Activated naive CD4-positive, alpha-beta T cell treated with anti-CD3 and anti-CD28 coated beads, Interleukin-2, amount 50 U/mL, for 24 hours (primary cell): Measurements from ENCODE around the gene KRT9.
A peak's percentile ranks its signal among the peaks of the same experiment; 100 is the strongest.
"Not testable (repeated sequence)": the region's sequence is repeated elsewhere in the genome, so short reads cannot be mapped to it uniquely, and the experiment has no call there.

Source experiments
- H3K27ac Mint-ChIP-seq: one replicate; pipeline ENCODE4 v1.8.0; 2021; ENCODE audit warnings: mild to moderate bottlenecking, mixed read lengths
- H3K27me3 Mint-ChIP-seq: one replicate; pipeline ENCODE4 v1.8.0; 2021; ENCODE audit warnings: mixed read lengths
- H3K36me3 Mint-ChIP-seq: one replicate; pipeline ENCODE4 v1.8.0; 2021; ENCODE audit warnings: mixed read lengths
- H3K4me1 Mint-ChIP-seq: one replicate; pipeline ENCODE4 v1.8.0; 2021; ENCODE audit warnings: mixed read lengths
- H3K4me3 Mint-ChIP-seq: one replicate; pipeline ENCODE4 v1.8.0; 2021; ENCODE audit warnings: mild to moderate bottlenecking, mixed read lengths
- H3K9me3 Mint-ChIP-seq: one replicate; pipeline ENCODE4 v1.8.0; 2021; ENCODE audit warnings: mixed read lengths

KRT9 gene

DNA sequence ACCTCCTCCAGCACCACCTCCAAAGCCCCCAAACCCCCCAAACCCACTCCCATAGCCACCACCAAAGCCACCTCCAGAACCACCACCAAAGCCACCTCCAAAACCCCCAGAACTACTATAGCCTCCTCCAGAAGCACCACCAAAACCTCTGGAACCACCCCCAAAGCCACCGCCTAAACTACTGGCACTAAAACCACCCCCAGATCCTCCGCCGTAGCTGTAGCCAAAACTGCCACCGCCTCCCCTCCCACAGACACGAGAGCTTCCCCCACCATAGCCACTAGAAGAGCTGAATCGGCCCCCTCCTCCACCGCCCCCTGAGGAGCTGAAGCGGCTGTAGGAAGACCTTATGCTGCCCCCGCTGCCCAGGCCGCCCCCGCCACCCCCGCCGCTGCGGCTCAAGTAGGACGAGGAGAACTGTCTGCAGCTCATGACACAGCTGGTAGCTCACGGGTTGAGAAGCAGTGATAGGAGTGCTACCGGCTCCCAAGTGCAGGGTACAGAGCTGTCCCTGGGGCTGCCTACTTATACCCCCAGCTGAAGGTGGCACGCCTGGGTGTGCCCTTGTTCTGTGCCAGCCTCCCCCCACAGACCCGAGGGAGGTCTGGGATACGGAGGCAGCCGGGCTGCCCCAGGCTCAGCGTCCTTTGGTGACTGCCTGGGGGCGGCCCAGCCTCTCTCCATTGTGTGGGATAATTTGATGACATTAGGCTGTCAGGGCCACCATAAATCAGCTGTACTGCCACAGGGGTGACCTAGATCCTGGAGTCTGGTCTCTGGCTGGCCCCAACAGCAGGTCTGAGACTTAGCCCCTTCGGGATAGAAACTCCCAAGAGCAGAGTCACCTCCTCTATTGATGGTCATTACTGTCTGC is at the start of gene KRT9:
Gene KRT9, minus strand, starts transcription at position 499 of the 874 bp plus-strand sequence. Its CDS starts 67 bp downstream, at position 432.
- peaks cover 7% of the 10 kb centered on the region for H3K27me3 Mint-ChIP-seq

DNA sequence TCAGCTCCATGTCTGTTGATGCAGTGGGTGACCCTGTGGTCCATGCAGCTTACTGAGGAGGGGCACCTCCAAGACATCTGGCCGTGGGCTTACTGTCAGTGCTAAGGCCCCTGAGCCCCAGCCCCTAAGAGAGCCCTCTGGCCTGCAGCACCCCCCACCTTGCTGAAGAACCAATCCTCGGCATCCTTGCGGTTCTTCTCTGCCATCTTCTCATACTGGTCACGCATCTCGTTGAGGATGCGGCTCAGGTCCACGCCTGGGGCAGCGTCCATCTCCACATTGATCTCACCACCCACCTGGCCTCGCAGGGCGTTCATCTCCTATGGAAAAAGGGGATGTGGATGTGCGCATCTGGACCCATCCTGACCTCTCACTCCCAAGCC is 49.6 kb upstream of the KRT9 start:
- H3K27me3 Mint-ChIP-seq, H3K36me3 Mint-ChIP-seq, H3K4me1 Mint-ChIP-seq, H3K4me3 Mint-ChIP-seq, H3K9me3 Mint-ChIP-seq, H3K27ac Mint-ChIP-seq: not testable (repeated sequence)

More for the DNA sequence above, at the start of gene KRT9:
- Mint-ChIP-seq H3K27ac (no peak within 1 kb of the TSS), H3K4me1 (peaks cover 9% of the 10 kb centered on the region), H3K4me3 (no peak within 1 kb of the TSS), H3K36me3 (no peaks in the 10 kb centered on the region), H3K9me3 (no peaks in the 10 kb centered on the region)

GRCh38 chr17:41620583-41621434 is 49.0 kb upstream of the KRT9 start:
- Mint-ChIP-seq H3K36me3 (no peaks in the 10 kb centered on the region), H3K27me3 (no peaks in the 10 kb centered on the region), H3K4me3 (no peak overlapping the region), H3K4me1 (no peaks in the 10 kb centered on the region), H3K27ac (peak overlapping the region; percentile 41), H3K9me3 (no peaks in the 10 kb centered on the region)

DNA sequence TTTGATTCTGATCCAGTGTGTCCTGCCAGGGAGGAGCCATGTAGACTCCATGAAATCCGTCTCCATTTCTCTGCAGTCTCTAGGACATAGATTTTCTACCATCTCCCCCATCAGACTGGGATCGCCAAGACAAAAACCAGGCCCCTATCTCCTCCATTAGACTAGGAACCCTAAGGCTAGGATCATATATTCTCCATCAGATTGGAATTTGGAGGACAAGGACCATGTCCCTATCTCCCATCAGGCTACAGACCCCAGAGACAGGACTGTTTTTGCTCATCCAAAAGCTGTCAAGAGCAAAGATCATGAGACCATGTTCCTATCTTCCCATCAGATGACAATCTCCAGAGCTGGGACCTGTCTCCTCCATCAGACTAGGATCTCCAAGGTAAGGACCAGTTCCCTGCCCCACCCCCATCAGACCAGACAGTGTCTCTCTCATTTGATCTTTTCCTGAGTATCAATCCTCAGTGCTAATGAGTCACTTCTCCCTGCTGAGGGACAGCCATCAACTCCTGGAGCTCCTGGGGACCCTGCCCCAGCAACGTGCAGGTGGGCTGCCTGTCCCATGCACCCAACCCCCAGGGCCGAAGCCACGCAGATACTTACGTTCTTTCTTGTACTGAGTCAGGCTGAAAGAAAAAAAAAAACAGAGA is 48.2 kb upstream of the KRT9 start:
- H3K27me3 Mint-ChIP-seq, H3K4me3 Mint-ChIP-seq, H3K4me1 Mint-ChIP-seq, H3K9me3 Mint-ChIP-seq, H3K36me3 Mint-ChIP-seq: not testable (repeated sequence)
- peak overlapping the region; percentile 23 for H3K27ac Mint-ChIP-seq

DNA sequence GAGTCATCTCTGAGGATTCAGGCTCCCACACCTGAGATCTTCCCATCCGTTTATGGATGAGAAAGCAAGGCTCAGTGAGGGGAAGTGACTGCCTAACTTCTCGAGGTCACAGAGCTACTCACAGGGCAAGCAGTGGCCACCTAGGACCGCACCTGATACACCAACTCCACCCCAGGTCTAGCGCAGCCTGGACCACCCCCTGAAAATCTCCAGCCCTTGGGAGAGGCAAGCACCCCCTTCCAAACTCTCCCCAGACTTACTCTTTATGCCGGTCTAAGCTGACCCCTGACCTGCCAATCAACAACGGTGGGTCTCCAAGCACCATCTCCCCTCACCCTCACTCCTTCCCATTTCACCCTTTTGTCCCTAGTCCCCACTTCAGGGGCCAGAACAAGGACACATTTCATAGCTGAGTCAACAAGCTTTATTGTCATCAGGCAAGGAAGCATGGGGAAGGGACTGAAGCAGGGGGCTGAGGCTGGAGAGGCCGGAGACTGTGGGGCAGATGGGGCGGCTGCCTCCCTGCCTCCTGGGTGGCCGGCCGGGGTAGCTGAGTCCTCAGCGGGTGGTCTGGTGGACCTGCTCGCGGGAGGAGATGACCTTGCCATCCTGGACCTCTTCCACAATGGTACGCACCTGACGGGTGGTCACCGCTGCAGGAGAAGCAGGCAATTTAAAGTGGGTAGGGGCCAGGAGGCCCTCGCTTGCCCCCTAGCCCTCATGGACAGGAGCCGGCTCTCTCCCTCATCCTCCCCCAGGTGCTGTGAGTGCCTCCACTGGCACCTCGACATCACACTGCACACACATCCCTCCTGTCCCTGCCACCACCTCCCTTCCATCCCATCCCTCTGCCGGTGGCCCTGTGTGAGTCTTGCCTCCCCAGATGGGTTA is 47.4 kb upstream of the KRT9 start:
- H3K27ac Mint-ChIP-seq = peak overlapping the region; percentile 23
- H3K36me3 Mint-ChIP-seq = no peaks in the 10 kb centered on the region
- no peaks in the 10 kb centered on the region for H3K27me3 Mint-ChIP-seq
- H3K9me3 Mint-ChIP-seq = no peaks in the 10 kb centered on the region
- no peak overlapping the region for H3K4me3 Mint-ChIP-seq
- H3K4me1 Mint-ChIP-seq = no peaks in the 10 kb centered on the region

DNA sequence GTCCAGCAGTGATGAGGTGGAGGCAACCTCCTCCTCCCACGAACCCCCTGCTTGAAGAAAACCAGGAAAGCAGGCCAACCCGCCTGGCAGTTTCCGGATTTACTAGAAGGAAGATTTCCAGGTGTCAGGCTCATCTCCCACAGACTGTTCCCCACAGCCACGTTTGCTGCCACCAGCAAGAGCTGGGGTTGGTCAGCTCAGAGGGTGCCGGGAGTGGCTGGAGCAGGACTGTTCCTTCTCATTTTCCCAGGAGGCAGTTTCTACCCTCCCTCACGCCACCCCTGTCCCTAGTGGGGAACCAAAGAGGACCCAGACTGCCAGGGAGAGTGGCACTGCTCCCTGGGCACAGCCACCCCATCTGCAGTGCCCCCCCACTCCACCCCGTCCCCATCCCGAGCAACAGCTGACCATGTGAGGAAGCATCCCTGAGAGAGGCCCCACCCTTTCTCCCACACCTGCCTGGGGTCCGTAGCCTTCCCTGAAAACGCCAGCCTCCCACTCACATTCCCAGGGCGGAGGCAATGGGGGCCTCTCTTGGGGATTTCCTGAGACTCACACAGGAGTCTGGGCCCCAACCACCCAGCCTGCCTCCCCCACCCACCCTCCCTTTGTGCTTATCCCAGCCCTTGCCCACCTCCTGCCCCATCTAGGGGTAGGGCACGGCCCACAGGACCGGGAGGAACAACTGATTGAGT is 46.6 kb upstream of the KRT9 start:
- Mint-ChIP-seq H3K27ac (no peak overlapping the region), H3K4me3 (no peak overlapping the region), H3K27me3 (no peaks in the 10 kb centered on the region), H3K4me1 (no peaks in the 10 kb centered on the region), H3K36me3 (no peaks in the 10 kb centered on the region), H3K9me3 (no peaks in the 10 kb centered on the region)

- H3K27ac Mint-ChIP-seq = no peak overlapping the region
- no peak overlapping the region for H3K4me3 Mint-ChIP-seq
- H3K27me3 Mint-ChIP-seq = no peaks in the 10 kb centered on the region
- H3K36me3 Mint-ChIP-seq = no peaks in the 10 kb centered on the region
- H3K4me1 Mint-ChIP-seq = no peaks in the 10 kb centered on the region
- no peaks in the 10 kb centered on the region for H3K9me3 Mint-ChIP-seq
Measured at GRCh38 chr17:41617698-41618097, 45.8 kb upstream of the KRT9 start.

DNA sequence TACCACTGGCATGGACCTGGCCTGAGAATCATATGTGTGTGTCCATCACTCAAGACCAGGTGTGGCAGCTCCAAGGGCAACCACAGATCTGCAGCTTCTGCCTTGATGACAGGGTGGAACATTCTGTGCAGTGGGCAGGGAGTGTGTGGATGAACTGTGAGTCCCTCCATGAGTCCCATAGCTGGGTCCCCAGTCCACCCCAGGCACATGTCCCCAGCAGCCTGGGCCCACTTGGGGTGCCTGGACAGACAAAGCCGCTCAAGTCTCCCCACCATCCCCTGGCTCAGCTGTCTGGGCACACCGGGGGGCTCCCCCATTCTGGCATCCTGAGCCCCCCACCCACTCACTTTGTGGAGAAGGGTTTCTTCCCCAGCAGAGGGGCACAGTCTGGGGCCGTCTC is 45.3 kb upstream of the KRT9 start:
- Mint-ChIP-seq H3K4me3 (no peak overlapping the region), H3K36me3 (no peaks in the 10 kb centered on the region), H3K27me3 (no peaks in the 10 kb centered on the region), H3K9me3 (no peaks in the 10 kb centered on the region), H3K4me1 (no peaks in the 10 kb centered on the region), H3K27ac (no peak overlapping the region)

DNA sequence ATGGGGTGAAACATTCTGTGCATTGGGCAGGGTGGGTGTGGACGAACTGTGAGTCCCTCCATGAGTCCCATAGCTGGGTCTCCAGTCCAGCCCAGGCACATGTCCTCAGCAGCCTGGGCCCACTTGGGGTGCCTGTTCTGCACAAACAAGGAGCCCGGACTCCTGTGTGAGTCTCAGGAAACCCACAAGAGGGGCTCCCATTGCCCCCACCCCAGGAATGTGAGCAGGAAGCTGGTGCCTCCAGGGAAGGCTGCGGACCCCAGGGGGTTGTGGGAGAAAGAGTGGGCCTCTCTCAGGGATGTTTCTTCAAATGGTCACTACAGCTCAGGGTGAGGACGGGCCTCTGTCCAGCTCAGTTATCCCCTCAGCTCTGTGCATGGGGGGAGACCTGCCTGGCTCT is 44.6 kb upstream of the KRT9 start:
- H3K4me3 Mint-ChIP-seq, H3K4me1 Mint-ChIP-seq, H3K9me3 Mint-ChIP-seq, H3K27me3 Mint-ChIP-seq, H3K27ac Mint-ChIP-seq, H3K36me3 Mint-ChIP-seq: not testable (repeated sequence)

DNA sequence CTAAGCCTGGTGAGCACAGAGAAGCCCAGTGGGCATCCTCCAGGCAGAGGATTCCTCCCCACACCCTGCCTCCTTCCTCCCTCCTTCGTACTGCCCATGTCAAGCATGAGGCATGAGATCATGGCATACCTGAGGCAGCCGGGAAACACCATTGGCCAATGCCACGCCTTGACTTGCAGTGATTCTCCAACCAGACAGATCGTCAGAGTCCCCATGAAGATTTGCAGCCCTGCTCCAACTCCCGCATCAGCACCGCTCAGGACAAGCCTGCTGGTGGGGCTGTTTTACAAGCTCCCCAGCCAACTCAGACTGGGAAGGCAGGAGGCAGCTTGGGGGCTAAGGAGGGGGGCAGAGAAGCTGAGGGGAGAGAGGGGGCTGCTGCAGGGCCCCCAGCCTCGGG is 43.6 kb upstream of the KRT9 start:
- no peak overlapping the region for H3K4me3 Mint-ChIP-seq
- no peaks in the 10 kb centered on the region for H3K36me3 Mint-ChIP-seq
- H3K4me1 Mint-ChIP-seq = no peaks in the 10 kb centered on the region
- no peak overlapping the region for H3K27ac Mint-ChIP-seq
- no peaks in the 10 kb centered on the region for H3K9me3 Mint-ChIP-seq
- no peaks in the 10 kb centered on the region for H3K27me3 Mint-ChIP-seq

GRCh38 chr17:41614767-41615166 is 42.9 kb upstream of the KRT9 start:
- H3K9me3 Mint-ChIP-seq, H3K27ac Mint-ChIP-seq, H3K4me3 Mint-ChIP-seq, H3K27me3 Mint-ChIP-seq, H3K4me1 Mint-ChIP-seq, H3K36me3 Mint-ChIP-seq: not testable (repeated sequence)

GRCh38 chr17:41614098-41614497 is 42.2 kb upstream of the KRT9 start:
- Mint-ChIP-seq H3K4me1 (no peaks in the 10 kb centered on the region), H3K36me3 (no peaks in the 10 kb centered on the region), H3K9me3 (no peaks in the 10 kb centered on the region), H3K4me3 (no peak overlapping the region), H3K27me3 (peaks cover 2% of the 10 kb centered on the region), H3K27ac (no peak overlapping the region)

GRCh38 chr17:41613277-41614082 is 41.6 kb upstream of the KRT9 start:
- H3K4me1 Mint-ChIP-seq = no peaks in the 10 kb centered on the region
- H3K27me3 Mint-ChIP-seq = peaks cover 5% of the 10 kb centered on the region
- no peak overlapping the region for H3K27ac Mint-ChIP-seq
- H3K4me3 Mint-ChIP-seq = no peak overlapping the region
- no peaks in the 10 kb centered on the region for H3K36me3 Mint-ChIP-seq
- no peaks in the 10 kb centered on the region for H3K9me3 Mint-ChIP-seq
